Measurements from ENCODE around the gene ICOSLG.
"Not testable (repeated sequence)": the region's sequence is repeated elsewhere in the genome, so short reads cannot be mapped to it uniquely, and the experiment has no call there.

ICOSLG gene

GRCh38 chr21:44220674-44221073, 20.1 kb downstream of the ICOSLG start:
- H3K9me3 Mint-ChIP-seq; H3K4me3 Mint-ChIP-seq; H3K4me1 Mint-ChIP-seq (ENCODE audit: low read depth); H3K36me3 Mint-ChIP-seq (ENCODE audit: low read depth); H3K27ac Mint-ChIP-seq; intact Hi-C loops (cut with micrococcal nuclease); H3K27me3 Mint-ChIP-seq: not testable (repeated sequence)

GRCh38 chr21:44218461-44218860, 22.3 kb downstream of the ICOSLG start:
- H3K36me3 Mint-ChIP-seq (ENCODE audit: low read depth); H3K27ac Mint-ChIP-seq; H3K27me3 Mint-ChIP-seq; H3K4me3 Mint-ChIP-seq; H3K4me1 Mint-ChIP-seq (ENCODE audit: low read depth); intact Hi-C loops (cut with micrococcal nuclease); H3K9me3 Mint-ChIP-seq: not testable (repeated sequence)

GRCh38 chr21:44211978-44212377, 28.8 kb downstream of the ICOSLG start:
- H3K36me3 Mint-ChIP-seq (ENCODE audit: low read depth); intact Hi-C loops (cut with micrococcal nuclease); H3K27me3 Mint-ChIP-seq; H3K4me3 Mint-ChIP-seq; H3K4me1 Mint-ChIP-seq (ENCODE audit: low read depth); H3K9me3 Mint-ChIP-seq; H3K27ac Mint-ChIP-seq: not testable (repeated sequence)

GRCh38 chr21:44211574-44211973, 29.2 kb downstream of the ICOSLG start:
- H3K27ac Mint-ChIP-seq; H3K9me3 Mint-ChIP-seq; H3K4me3 Mint-ChIP-seq; intact Hi-C loops (cut with micrococcal nuclease); H3K27me3 Mint-ChIP-seq; H3K4me1 Mint-ChIP-seq (ENCODE audit: low read depth); H3K36me3 Mint-ChIP-seq (ENCODE audit: low read depth): not testable (repeated sequence)

- H3K4me1 Mint-ChIP-seq (ENCODE audit: low read depth); H3K27ac Mint-ChIP-seq; H3K27me3 Mint-ChIP-seq; H3K36me3 Mint-ChIP-seq (ENCODE audit: low read depth); H3K9me3 Mint-ChIP-seq; intact Hi-C loops (cut with micrococcal nuclease); H3K4me3 Mint-ChIP-seq: not testable (repeated sequence)
These were observed 32.7 kb downstream of the ICOSLG start for GRCh38 chr21:44207860-44208646.

GRCh38 chr21:44206698-44207676, 33.8 kb downstream of the ICOSLG start:
- H3K27me3 Mint-ChIP-seq; H3K9me3 Mint-ChIP-seq; H3K4me1 Mint-ChIP-seq (ENCODE audit: low read depth); H3K36me3 Mint-ChIP-seq (ENCODE audit: low read depth); H3K27ac Mint-ChIP-seq; H3K4me3 Mint-ChIP-seq; intact Hi-C loops (cut with micrococcal nuclease): not testable (repeated sequence)

GRCh38 chr21:44206187-44206586, 34.6 kb downstream of the ICOSLG start:
- H3K27ac Mint-ChIP-seq; H3K36me3 Mint-ChIP-seq (ENCODE audit: low read depth); H3K27me3 Mint-ChIP-seq; H3K9me3 Mint-ChIP-seq; H3K4me3 Mint-ChIP-seq; H3K4me1 Mint-ChIP-seq (ENCODE audit: low read depth); intact Hi-C loops (cut with micrococcal nuclease): not testable (repeated sequence)

- H3K27ac Mint-ChIP-seq; H3K36me3 Mint-ChIP-seq (ENCODE audit: low read depth); H3K27me3 Mint-ChIP-seq; H3K9me3 Mint-ChIP-seq; H3K4me1 Mint-ChIP-seq (ENCODE audit: low read depth); H3K4me3 Mint-ChIP-seq; intact Hi-C loops (cut with micrococcal nuclease): not testable (repeated sequence)
These were observed 38.0 kb downstream of the ICOSLG start for GRCh38 chr21:44202590-44203299.

- H3K27me3 Mint-ChIP-seq; H3K9me3 Mint-ChIP-seq; intact Hi-C loops (cut with micrococcal nuclease); H3K36me3 Mint-ChIP-seq (ENCODE audit: low read depth); H3K4me3 Mint-ChIP-seq; H3K4me1 Mint-ChIP-seq (ENCODE audit: low read depth): not testable (repeated sequence)
- H3K27ac Mint-ChIP-seq = peak overlapping the region; percentile 15
These were observed 40.7 kb downstream of the ICOSLG start for GRCh38 chr21:44199997-44200396.

GRCh38 chr21:44199448-44199847, 41.3 kb downstream of the ICOSLG start:
- Mint-ChIP-seq H3K27me3 (no peaks in the 10 kb centered on the region), H3K27ac (no peak overlapping the region)

GRCh38 chr21:44197156-44197516, 43.6 kb downstream of the ICOSLG start:
- H3K27ac Mint-ChIP-seq; H3K4me3 Mint-ChIP-seq; intact Hi-C loops (cut with micrococcal nuclease); H3K36me3 Mint-ChIP-seq (ENCODE audit: low read depth); H3K27me3 Mint-ChIP-seq; H3K4me1 Mint-ChIP-seq (ENCODE audit: low read depth); H3K9me3 Mint-ChIP-seq: not testable (repeated sequence)

More at GRCh38 chr21:44199448-44199847, 41.3 kb downstream of the ICOSLG start:
- Mint-ChIP-seq H3K4me1 (ENCODE audit: low read depth) (peaks cover 6% of the 10 kb centered on the region), H3K9me3 (no peaks in the 10 kb centered on the region), H3K4me3 (no peak overlapping the region), H3K36me3 (ENCODE audit: low read depth) (no peaks in the 10 kb centered on the region)
- intact Hi-C loops (cut with micrococcal nuclease) = no loop called here

GRCh38 chr21:44196212-44197155, 44.3 kb downstream of the ICOSLG start:
- H3K27ac Mint-ChIP-seq = peak overlapping the region; percentile 20
- H3K4me3 Mint-ChIP-seq; intact Hi-C loops (cut with micrococcal nuclease); H3K27me3 Mint-ChIP-seq; H3K4me1 Mint-ChIP-seq (ENCODE audit: low read depth); H3K9me3 Mint-ChIP-seq; H3K36me3 Mint-ChIP-seq (ENCODE audit: low read depth): not testable (repeated sequence)

- H3K27me3 Mint-ChIP-seq; H3K27ac Mint-ChIP-seq; intact Hi-C loops (cut with micrococcal nuclease); H3K9me3 Mint-ChIP-seq; H3K4me3 Mint-ChIP-seq; H3K36me3 Mint-ChIP-seq (ENCODE audit: low read depth); H3K4me1 Mint-ChIP-seq (ENCODE audit: low read depth): not testable (repeated sequence)
These were observed 45.9 kb downstream of the ICOSLG start for GRCh38 chr21:44194888-44195287.
